ENCODE data around the gene NEUROG3.

DNA sequence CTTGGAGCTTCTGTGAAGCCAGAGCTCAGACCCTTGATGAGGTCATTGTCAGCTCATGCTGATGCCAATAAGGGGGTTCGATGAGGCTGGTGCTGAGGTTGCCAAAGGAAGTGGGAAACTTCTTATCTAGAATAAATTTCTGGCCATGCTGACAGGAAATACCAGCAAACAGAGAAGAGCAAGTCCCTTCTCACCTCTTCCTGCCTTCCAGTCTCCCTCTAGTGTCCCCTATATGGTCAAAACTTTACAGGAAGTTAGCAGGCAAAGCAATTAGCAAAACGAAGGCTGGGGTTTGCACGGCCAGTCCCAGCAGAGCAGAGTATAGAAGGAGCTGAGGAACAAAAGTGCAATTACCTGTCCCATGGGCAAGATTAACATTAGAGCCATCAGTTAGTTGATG, 15.1 kb upstream of the NEUROG3 start:
- no peak for TF ChIP-seq CTCF (conservative IDR thresholded peaks at IDR 0.05; ENCODE audit: low read length)
- no peak for TF ChIP-seq EZH2phosphoT487 (IDR thresholded peaks at IDR 0.05; ENCODE audit: borderline replicate concordance, low read depth, low read length)

Measured in OCI-LY7 (cell line).